ENCODE results near the gene KRTAP5-1. TPM values are rescaled to one million over a fixed set of nuclear protein-coding genes. Genes with fewer than 3 reads are reported as not detected.
A peak's percentile ranks its signal among the peaks of the same experiment; 100 is the strongest.

KRTAP5-1 gene
- total RNA-seq, 2 donors from 2014 or later = not detected

GRCh38 chr11:1558775-1559110 lies 26.3 kb downstream of the KRTAP5-1 start:
- DNase-seq (ENCODE audit: low spot score in 2 of 2) = no peak
- ATAC-seq = no peak
- H3K27ac Mint-ChIP-seq = no peak overlapping the region
- no peaks in the 10 kb centered on the region for H3K36me3 Mint-ChIP-seq
- H3K9me3 Mint-ChIP-seq = no peaks in the 10 kb centered on the region

DNA sequence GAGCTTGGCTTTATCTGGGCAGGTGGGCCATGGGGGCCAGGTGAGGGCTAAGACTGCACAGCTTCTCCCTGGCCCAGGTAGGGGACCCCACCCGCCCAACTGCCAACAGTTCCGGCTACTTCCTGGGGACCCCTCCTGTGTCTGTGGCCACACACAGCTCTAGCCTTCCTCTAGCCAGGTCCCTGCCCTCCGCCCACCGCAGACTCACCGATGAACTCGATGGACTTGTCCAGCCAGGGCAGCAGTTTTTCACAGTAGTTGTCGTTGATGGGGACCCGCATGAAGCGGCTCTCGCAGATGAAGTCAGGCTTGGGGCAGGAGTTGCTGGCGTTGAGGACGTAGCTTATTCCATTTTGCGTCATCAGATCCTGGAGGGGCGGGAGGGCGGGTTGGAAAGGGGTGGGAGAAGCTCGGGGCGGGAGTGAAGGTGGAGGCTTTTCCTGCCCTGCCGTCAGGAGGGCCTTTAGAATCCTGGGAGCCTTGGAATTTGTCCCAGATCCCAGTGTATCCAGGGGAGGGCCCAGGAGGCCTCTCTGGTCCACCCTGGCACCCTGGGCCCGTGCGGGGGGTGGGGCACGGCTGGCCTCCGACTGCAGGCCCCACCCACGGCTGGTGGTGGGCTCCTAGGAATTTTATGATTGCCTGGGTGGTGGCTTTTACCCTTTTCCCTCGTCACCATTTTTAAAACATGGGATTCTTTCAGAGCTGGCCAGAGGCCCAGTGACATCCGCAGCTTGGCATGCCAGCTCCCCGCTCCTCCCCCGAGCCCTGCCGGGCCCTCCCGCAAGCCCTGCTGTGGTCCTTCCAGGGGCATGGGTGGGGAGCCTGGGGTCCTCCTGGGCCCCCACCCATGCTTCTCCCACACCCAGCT lies 26.9 kb downstream of the KRTAP5-1 start:
- H3K27ac Mint-ChIP-seq = no peak overlapping the region
- no peak for DNase-seq (ENCODE audit: low spot score in 2 of 2)
- ATAC-seq = no peak
- no peaks in the 10 kb centered on the region for H3K9me3 Mint-ChIP-seq
- no peaks in the 10 kb centered on the region for H3K36me3 Mint-ChIP-seq

GRCh38 chr11:1557051-1557884 lies 27.8 kb downstream of the KRTAP5-1 start:
- Mint-ChIP-seq H3K9me3 (no peaks in the 10 kb centered on the region), H3K27ac (no peak overlapping the region), H3K36me3 (no peaks in the 10 kb centered on the region)
- no peak for ATAC-seq
- no peak for DNase-seq (ENCODE audit: low spot score in 2 of 2)

GRCh38 chr11:1556278-1556902 lies 28.7 kb downstream of the KRTAP5-1 start:
- H3K27ac Mint-ChIP-seq = no peak overlapping the region
- no peaks in the 10 kb centered on the region for H3K9me3 Mint-ChIP-seq
- no peaks in the 10 kb centered on the region for H3K36me3 Mint-ChIP-seq
- DNase-seq (ENCODE audit: low spot score in 2 of 2) (no peak), ATAC-seq (no peak)

DNA sequence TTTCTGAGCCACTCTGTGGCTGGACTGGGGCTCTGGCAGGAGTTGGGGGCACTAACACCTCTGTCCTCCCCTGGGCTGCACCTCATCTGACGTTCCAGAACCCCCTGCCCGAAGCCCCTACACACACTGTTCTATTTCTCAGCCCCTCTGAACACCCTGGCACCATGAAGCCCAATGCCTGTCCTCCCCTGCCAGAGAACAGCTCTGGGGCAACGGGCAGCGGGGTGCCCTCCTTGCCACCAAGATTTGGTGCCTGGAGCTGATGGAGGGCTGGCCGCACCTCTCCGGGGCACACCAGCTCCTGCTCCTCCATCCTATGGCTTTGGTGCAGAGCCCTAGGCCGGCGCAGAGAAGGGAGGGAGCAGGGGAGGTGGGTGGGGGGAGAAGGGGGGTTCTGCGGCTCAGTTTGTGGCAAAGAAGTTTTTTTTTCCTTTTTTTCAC lies 29.4 kb downstream of the KRTAP5-1 start:
- DNase-seq (ENCODE audit: low spot score in 2 of 2) (no peak), ATAC-seq (no peak)
- no peaks in the 10 kb centered on the region for H3K9me3 Mint-ChIP-seq
- H3K27ac Mint-ChIP-seq = no peak overlapping the region
- no peaks in the 10 kb centered on the region for H3K36me3 Mint-ChIP-seq

GRCh38 chr11:1554981-1555712 lies 29.9 kb downstream of the KRTAP5-1 start:
- H3K9me3 Mint-ChIP-seq = no peaks in the 10 kb centered on the region
- no peak for ATAC-seq
- H3K27ac Mint-ChIP-seq = no peak overlapping the region
- no peak for DNase-seq (ENCODE audit: low spot score in 2 of 2)
- H3K36me3 Mint-ChIP-seq = no peaks in the 10 kb centered on the region

DNA sequence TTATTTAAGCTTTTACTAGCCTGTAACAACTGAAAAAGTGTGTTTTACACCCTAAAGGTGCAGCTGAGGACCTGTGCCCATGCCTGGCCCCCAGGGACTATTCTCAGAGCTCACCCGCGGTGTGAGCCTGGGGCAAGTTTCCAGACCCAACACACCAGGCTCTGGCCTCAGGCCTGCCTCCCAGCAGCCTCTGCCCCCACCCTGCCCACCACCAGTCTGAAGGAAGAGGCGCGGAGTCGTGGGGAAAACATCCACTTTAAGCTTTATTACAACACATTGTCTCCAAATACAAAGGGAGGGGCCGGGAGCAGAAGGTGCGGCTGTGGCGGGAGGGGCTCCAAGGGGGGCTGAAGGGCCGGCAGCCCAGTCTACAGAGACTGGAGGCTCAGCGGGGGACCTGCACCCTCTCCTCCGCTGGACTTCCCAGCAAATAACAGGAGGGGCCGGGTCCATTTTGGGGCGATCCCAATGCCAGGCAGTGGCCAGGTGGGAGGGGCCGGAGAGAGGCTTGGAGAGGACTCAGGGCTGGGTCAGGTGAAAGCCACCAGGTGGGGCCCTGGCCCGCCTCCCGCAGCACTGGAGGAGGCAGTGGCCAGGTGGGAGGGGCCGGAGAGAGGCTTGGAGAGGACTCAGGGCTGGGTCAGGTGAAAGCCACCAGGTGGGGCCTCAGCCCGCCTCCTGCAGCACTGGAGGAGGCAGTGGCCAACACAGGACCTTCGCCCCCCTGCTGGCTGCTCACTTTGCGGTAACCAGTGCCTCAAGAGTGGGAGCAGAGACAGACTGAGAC lies 31.1 kb downstream of the KRTAP5-1 start:
- Mint-ChIP-seq H3K9me3 (no peaks in the 10 kb centered on the region), H3K36me3 (no peaks in the 10 kb centered on the region), H3K27ac (no peak overlapping the region)
- ATAC-seq (no peak), DNase-seq (ENCODE audit: low spot score in 2 of 2) (no peak)

DNA sequence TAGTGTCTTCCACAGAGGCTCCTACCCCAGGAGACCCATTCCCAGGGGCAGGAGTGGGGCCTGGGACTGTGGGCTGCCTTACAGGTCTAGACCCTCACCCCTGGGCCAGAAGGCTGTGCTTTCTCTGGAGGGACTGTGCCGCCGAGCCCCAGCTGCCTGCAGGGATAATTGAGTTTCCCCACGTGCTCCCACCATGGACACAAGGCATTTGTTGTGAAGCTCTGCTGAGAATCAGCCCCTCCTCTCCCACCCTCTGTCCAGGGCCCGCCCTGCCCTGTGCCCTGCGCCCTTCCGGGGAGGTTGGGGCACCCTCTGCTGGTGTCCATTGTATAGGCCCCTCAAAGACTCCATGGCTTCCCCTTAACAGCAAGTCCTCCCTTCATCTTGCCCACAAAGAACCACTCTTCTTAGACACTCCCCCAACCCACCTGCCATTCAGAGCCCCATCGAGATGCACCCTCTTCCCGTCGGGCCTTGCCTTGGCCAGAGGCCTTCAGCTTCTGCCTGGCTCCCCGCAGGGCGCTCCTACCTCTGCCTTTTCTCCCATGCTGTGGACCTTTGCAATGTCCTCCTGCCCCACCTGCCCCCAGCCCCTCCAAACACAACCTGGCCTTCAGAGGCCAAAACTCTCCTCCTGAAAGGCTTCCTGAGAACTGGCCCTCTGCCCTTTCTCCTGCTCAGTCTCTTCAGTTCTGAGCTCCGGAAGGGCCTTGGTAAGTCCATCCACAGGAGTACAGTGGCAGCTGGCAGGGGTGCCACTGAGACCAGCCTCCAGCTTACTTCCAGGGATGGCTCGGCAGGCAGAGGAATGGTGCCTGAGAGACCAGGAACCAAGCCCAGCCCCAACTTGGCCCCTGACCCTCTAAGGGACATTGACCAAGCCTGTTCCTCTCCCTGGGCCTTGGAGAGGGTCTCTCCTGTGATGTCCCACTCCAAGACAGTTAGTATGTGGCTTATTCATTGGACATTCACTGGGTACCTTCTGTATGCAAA lies 35.4 kb downstream of the KRTAP5-1 start:
- Mint-ChIP-seq H3K36me3 (no peaks in the 10 kb centered on the region), H3K9me3 (no peaks in the 10 kb centered on the region), H3K27ac (no peak overlapping the region)
- no peak for DNase-seq (ENCODE audit: low spot score in 2 of 2)
- ATAC-seq = no peak

GRCh38 chr11:1548221-1549070 lies 36.6 kb downstream of the KRTAP5-1 start:
- ATAC-seq = no peak
- no peak for DNase-seq (ENCODE audit: low spot score in 2 of 2)
- Mint-ChIP-seq H3K27ac (no peak overlapping the region), H3K36me3 (no peaks in the 10 kb centered on the region), H3K9me3 (no peaks in the 10 kb centered on the region)

DNA sequence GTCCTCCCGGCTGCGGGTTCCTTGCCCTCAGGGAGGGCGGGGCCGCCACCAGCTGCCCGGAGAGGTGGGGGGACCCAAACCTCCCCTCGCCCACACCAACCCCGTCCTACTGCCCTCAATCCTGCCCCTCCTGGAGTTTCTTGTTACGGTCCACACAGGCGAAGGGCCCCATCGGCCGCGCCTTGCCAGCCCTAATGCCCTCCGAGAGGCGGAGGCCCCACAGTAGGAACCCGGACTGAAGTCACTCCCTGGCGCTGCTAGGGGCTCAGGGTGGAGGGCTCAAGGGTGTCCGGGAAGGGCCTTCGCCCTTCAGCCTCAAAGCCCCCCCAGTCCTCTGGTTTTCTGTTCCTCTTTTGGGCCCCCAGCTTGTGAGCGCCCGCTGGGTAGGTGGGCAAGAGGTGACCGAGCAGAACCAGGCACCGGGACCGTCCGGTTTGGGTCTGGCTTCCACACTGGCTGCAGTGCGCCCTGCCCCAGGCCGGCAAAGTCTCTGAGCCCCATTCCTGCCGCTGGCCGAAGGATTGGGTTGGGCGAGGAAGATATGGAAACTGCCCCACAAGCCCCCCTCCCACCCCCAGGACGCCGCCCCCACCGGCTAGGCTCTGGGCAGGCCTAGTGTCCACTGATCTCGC lies 37.5 kb downstream of the KRTAP5-1 start:
- ATAC-seq (peak in 1 of 2 donors; percentile 13), DNase-seq (ENCODE audit: low spot score in 2 of 2) (no peak)
- no peaks in the 10 kb centered on the region for H3K9me3 Mint-ChIP-seq
- H3K27ac Mint-ChIP-seq = no peak overlapping the region
- H3K36me3 Mint-ChIP-seq = no peaks in the 10 kb centered on the region

DNA sequence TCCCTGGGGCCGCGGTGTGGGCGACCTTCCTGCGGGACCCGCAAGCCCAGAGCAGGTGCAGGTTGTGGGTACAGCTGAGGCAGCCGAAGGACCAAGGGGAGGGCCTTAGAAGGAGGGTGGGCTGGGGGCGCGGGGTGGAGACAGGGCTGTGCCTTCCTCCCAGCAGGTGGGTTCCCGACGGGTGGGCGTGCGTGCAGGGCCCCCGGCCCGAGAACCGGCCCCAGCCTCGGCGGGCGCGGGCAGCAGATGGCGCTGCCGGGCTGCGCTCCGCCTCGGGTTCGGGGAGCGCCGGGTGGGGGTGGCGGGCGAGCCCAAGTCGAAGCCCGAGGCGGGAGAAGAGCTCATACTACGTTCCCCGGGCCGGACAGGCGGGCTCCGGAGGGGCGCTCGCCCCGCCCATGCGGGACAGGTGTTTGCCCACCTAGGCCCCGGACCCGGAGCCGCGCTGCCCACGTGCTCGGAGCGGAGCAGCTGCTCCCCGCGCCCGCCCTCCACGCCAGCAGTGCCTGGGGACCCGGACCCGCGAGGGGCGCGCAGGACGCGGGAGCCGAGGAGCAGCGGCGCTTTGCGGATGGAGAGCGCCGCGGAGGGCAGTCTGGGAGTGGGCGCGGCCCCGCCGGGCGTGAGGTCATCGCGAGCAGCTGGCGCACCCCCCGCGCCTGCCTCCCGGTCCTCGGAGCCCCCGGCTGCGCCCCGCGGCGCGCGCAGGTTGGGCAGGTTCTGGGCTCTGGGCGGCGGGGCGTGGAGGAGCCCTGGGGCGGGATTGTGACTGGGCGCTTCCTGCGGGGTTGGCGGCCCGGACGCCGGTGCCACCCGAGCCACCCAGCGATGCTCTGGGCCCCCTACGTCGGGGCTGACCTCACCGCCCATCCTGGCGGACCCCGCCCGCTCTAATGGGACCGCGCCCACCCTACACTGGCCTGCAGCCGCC lies 38.3 kb downstream of the KRTAP5-1 start:
- ATAC-seq (peak; percentile 61 to 80), DNase-seq (ENCODE audit: low spot score in 2 of 2) (peak in 1 of 2 donors; percentile 62)
- Mint-ChIP-seq H3K9me3 (no peaks in the 10 kb centered on the region), H3K27ac (no peak overlapping the region), H3K36me3 (no peaks in the 10 kb centered on the region)

GRCh38 chr11:1546077-1546535 lies 39.0 kb downstream of the KRTAP5-1 start:
- no peak for ATAC-seq
- Mint-ChIP-seq H3K9me3 (no peaks in the 10 kb centered on the region), H3K36me3 (no peaks in the 10 kb centered on the region), H3K27ac (no peak overlapping the region)
- no peak for DNase-seq (ENCODE audit: low spot score in 2 of 2)

DNA sequence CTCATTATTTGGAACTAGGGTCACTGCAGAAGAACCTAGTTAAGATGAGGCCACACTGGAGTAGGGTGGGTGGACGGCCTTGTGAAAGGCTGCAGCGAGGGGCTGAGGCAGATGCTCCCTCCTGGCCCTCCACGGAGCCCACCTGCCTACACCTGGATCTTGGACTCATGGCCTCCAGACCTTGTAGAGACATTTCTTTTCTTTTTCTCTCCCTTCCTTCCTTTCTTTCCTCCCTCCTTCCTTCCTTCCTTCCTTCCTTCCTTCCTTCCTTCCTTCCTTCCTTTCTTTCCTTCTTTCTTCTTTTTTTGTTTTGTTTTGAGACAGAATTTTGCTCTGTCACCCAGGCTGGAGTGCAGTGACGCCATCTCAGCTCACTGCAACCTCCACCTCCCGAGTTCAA lies 39.7 kb downstream of the KRTAP5-1 start:
- Mint-ChIP-seq H3K36me3 (no peaks in the 10 kb centered on the region), H3K27ac (no peak overlapping the region), H3K9me3 (no peaks in the 10 kb centered on the region)
- ATAC-seq = no peak
- DNase-seq (ENCODE audit: low spot score in 2 of 2) = no peak
